ENCODE data around the gene UBE3A.

Gene UBE3A

GRCh38 chr15:25437777-25438600, 835 bp downstream of the UBE3A start:
- H3K36me3 ChIP-seq (ENCODE audit: control insufficient read depth, insufficient read depth, low read length), result no peaks in the 10 kb centered on the region
- no peaks in the 10 kb centered on the region for H3K79me1 ChIP-seq (ENCODE audit: low read length)
- H3K4me1 ChIP-seq (ENCODE audit: control insufficient read depth, low read depth, low read length), result peaks cover 1% of the 10 kb centered on the region
- no peak overlapping the region for H2BK15ac ChIP-seq (replicated peaks; ENCODE audit: low read depth)
- H3K56ac ChIP-seq (ENCODE audit: low read length), result peak overlapping the region; percentile 97
- H3K18ac ChIP-seq (ENCODE audit: low read length), result peak overlapping the region; percentile 99
- DNase-seq, result peak; percentile 82
- H3K9ac ChIP-seq (ENCODE audit: low read length), result peak overlapping the region; percentile 90
- peak overlapping the region; percentile 95 for H3K4ac ChIP-seq (ENCODE audit: low read depth, low read length)
- peak overlapping the region; percentile 82 for H2BK120ac ChIP-seq (ENCODE audit: low read depth, low read length)
- peaks cover 52% of the 10 kb centered on the region for H3K79me2 ChIP-seq (ENCODE audit: control insufficient read depth, insufficient read depth, low read length)
- H3K27ac ChIP-seq (ENCODE audit: low read depth, low read length), result peak overlapping the region; percentile 99
- peak overlapping the region; percentile 30 for H3K4me2 ChIP-seq (ENCODE audit: low read length)
- no peaks in the 10 kb centered on the region for H3K27me3 ChIP-seq (ENCODE audit: insufficient read depth, low read length, poor library complexity)
- H2AK5ac ChIP-seq (ENCODE audit: low read length), result no peak overlapping the region
- no CpG with 5 or more reads among the region's 67 CpGs for WGBS (ENCODE audit: extremely low coverage, insufficient coverage, low lambda C conversion rate)
- H2BK5ac ChIP-seq (ENCODE audit: low read length), result no peak overlapping the region
- peak overlapping the region; percentile 96 for H4K8ac ChIP-seq (ENCODE audit: low read depth, low read length)
- H3K4me3 ChIP-seq (ENCODE audit: low read length), result peak overlapping the region; percentile 75
- no peak overlapping the region for H4K5ac ChIP-seq (ENCODE audit: low read length)
- no peak overlapping the region for H3K23ac ChIP-seq (ENCODE audit: low read length)

- no peak overlapping the region for H3K23ac ChIP-seq (ENCODE audit: low read length)
Observed at GRCh38 chr15:25436707-25437106, 2.1 kb downstream of the UBE3A start.

GRCh38 chr15:25435474-25436243, 3.2 kb downstream of the UBE3A start:
- no peak overlapping the region for H2BK5ac ChIP-seq (ENCODE audit: low read length)
- H3K79me2 ChIP-seq (ENCODE audit: control insufficient read depth, insufficient read depth, low read length), result peaks cover 72% of the 10 kb centered on the region
- H3K4ac ChIP-seq (ENCODE audit: low read depth, low read length), result no peak overlapping the region
- H3K9ac ChIP-seq (ENCODE audit: low read length), result no peak overlapping the region
- no peak overlapping the region for H2BK15ac ChIP-seq (replicated peaks; ENCODE audit: low read depth)
- H3K36me3 ChIP-seq (ENCODE audit: control insufficient read depth, insufficient read depth, low read length), result no peaks in the 10 kb centered on the region
- H3K4me1 ChIP-seq (ENCODE audit: control insufficient read depth, low read depth, low read length), result peaks cover 1% of the 10 kb centered on the region
- no peak overlapping the region for H4K8ac ChIP-seq (ENCODE audit: low read depth, low read length)
- H3K56ac ChIP-seq (ENCODE audit: low read length), result no peak overlapping the region
- no peak overlapping the region for H4K5ac ChIP-seq (ENCODE audit: low read length)
- H2BK120ac ChIP-seq (ENCODE audit: low read depth, low read length), result no peak overlapping the region
- no peak overlapping the region for H3K4me3 ChIP-seq (ENCODE audit: low read length)
- H3K27me3 ChIP-seq (ENCODE audit: insufficient read depth, low read length, poor library complexity), result no peaks in the 10 kb centered on the region
- H3K79me1 ChIP-seq (ENCODE audit: low read length), result peaks cover 3% of the 10 kb centered on the region
- H3K18ac ChIP-seq (ENCODE audit: low read length), result no peak overlapping the region
- H3K4me2 ChIP-seq (ENCODE audit: low read length), result no peak overlapping the region
- H2AK5ac ChIP-seq (ENCODE audit: low read length), result no peak overlapping the region
- no peak overlapping the region for H3K23ac ChIP-seq (ENCODE audit: low read length)
- no peak overlapping the region for H3K27ac ChIP-seq (ENCODE audit: low read depth, low read length)
- WGBS (ENCODE audit: extremely low coverage, insufficient coverage, low lambda C conversion rate), result no CpG with 5 or more reads among the region's 5 CpGs
- DNase-seq, result no peak

More at GRCh38 chr15:25436707-25437106, 2.1 kb downstream of the UBE3A start:
- Histone ChIP-seq H3K79me1 (ENCODE audit: low read length) (peaks cover 3% of the 10 kb centered on the region), H3K79me2 (ENCODE audit: control insufficient read depth, insufficient read depth, low read length) (peaks cover 64% of the 10 kb centered on the region), H3K18ac (ENCODE audit: low read length) (no peak overlapping the region), H2BK15ac (replicated peaks; ENCODE audit: low read depth) (no peak overlapping the region), H3K4me1 (ENCODE audit: control insufficient read depth, low read depth, low read length) (peaks cover 1% of the 10 kb centered on the region), H4K5ac (ENCODE audit: low read length) (no peak overlapping the region), H3K27ac (ENCODE audit: low read depth, low read length) (no peak overlapping the region), H3K4ac (ENCODE audit: low read depth, low read length) (no peak overlapping the region), H3K56ac (ENCODE audit: low read length) (no peak overlapping the region), H3K36me3 (ENCODE audit: control insufficient read depth, insufficient read depth, low read length) (no peaks in the 10 kb centered on the region), H2AK5ac (ENCODE audit: low read length) (no peak overlapping the region), H2BK120ac (ENCODE audit: low read depth, low read length) (no peak overlapping the region), H3K4me2 (ENCODE audit: low read length) (no peak overlapping the region), H4K8ac (ENCODE audit: low read depth, low read length) (no peak overlapping the region), H3K9ac (ENCODE audit: low read length) (no peak overlapping the region), H2BK5ac (ENCODE audit: low read length) (no peak overlapping the region), H3K4me3 (ENCODE audit: low read length) (no peak overlapping the region), H3K27me3 (ENCODE audit: insufficient read depth, low read length, poor library complexity) (no peaks in the 10 kb centered on the region)
- no peak for DNase-seq

GRCh38 chr15:25433118-25433865, 5.5 kb downstream of the UBE3A start:
- H3K9ac ChIP-seq (ENCODE audit: low read length), result no peak overlapping the region
- peaks cover 3% of the 10 kb centered on the region for H3K79me1 ChIP-seq (ENCODE audit: low read length)
- no peak overlapping the region for H3K27ac ChIP-seq (ENCODE audit: low read depth, low read length)

GRCh38 chr15:25431836-25432561, 6.8 kb downstream of the UBE3A start:
- no peaks in the 10 kb centered on the region for H3K36me3 ChIP-seq (ENCODE audit: control insufficient read depth, insufficient read depth, low read length)
- peaks cover 80% of the 10 kb centered on the region for H3K79me2 ChIP-seq (ENCODE audit: control insufficient read depth, insufficient read depth, low read length)
- H4K5ac ChIP-seq (ENCODE audit: low read length), result no peak overlapping the region
- no peaks in the 10 kb centered on the region for H3K27me3 ChIP-seq (ENCODE audit: insufficient read depth, low read length, poor library complexity)
- H3K9ac ChIP-seq (ENCODE audit: low read length), result no peak overlapping the region
- no peak overlapping the region for H3K18ac ChIP-seq (ENCODE audit: low read length)
- H2BK15ac ChIP-seq (replicated peaks; ENCODE audit: low read depth), result no peak overlapping the region
- H3K23ac ChIP-seq (ENCODE audit: low read length), result no peak overlapping the region
- no peak overlapping the region for H3K56ac ChIP-seq (ENCODE audit: low read length)
- no peak overlapping the region for H3K27ac ChIP-seq (ENCODE audit: low read depth, low read length)
- H3K4me3 ChIP-seq (ENCODE audit: low read length), result no peak overlapping the region
- H2BK5ac ChIP-seq (ENCODE audit: low read length), result no peak overlapping the region
- no peak overlapping the region for H2AK5ac ChIP-seq (ENCODE audit: low read length)
- H2BK120ac ChIP-seq (ENCODE audit: low read depth, low read length), result no peak overlapping the region
- no peak for DNase-seq
- 100% methylated on average over 1 of the region's 3 CpGs for WGBS (ENCODE audit: extremely low coverage, insufficient coverage, low lambda C conversion rate)
- H3K79me1 ChIP-seq (ENCODE audit: low read length), result peaks cover 3% of the 10 kb centered on the region
- H3K4me1 ChIP-seq (ENCODE audit: control insufficient read depth, low read depth, low read length), result no peaks in the 10 kb centered on the region
- no peak overlapping the region for H3K4me2 ChIP-seq (ENCODE audit: low read length)
- no peak overlapping the region for H4K8ac ChIP-seq (ENCODE audit: low read depth, low read length)
- no peak overlapping the region for H3K4ac ChIP-seq (ENCODE audit: low read depth, low read length)

More at GRCh38 chr15:25433118-25433865, 5.5 kb downstream of the UBE3A start:
- no peak overlapping the region for H4K5ac ChIP-seq (ENCODE audit: low read length)
- H2AK5ac ChIP-seq (ENCODE audit: low read length), result no peak overlapping the region
- no peak for DNase-seq
- H3K4me3 ChIP-seq (ENCODE audit: low read length), result no peak overlapping the region
- peaks cover 84% of the 10 kb centered on the region for H3K79me2 ChIP-seq (ENCODE audit: control insufficient read depth, insufficient read depth, low read length)
- no peak overlapping the region for H3K4me2 ChIP-seq (ENCODE audit: low read length)
- no peak overlapping the region for H2BK5ac ChIP-seq (ENCODE audit: low read length)
- no peak overlapping the region for H4K8ac ChIP-seq (ENCODE audit: low read depth, low read length)
- no peaks in the 10 kb centered on the region for H3K36me3 ChIP-seq (ENCODE audit: control insufficient read depth, insufficient read depth, low read length)
- H2BK15ac ChIP-seq (replicated peaks; ENCODE audit: low read depth), result no peak overlapping the region
- no peaks in the 10 kb centered on the region for H3K4me1 ChIP-seq (ENCODE audit: control insufficient read depth, low read depth, low read length)
- no peaks in the 10 kb centered on the region for H3K27me3 ChIP-seq (ENCODE audit: insufficient read depth, low read length, poor library complexity)
- H3K23ac ChIP-seq (ENCODE audit: low read length), result no peak overlapping the region
- H3K56ac ChIP-seq (ENCODE audit: low read length), result no peak overlapping the region
- 100% methylated on average over 1 of the region's 20 CpGs for WGBS (ENCODE audit: extremely low coverage, insufficient coverage, low lambda C conversion rate)
- no peak overlapping the region for H3K4ac ChIP-seq (ENCODE audit: low read depth, low read length)
- H3K18ac ChIP-seq (ENCODE audit: low read length), result no peak overlapping the region
- no peak overlapping the region for H2BK120ac ChIP-seq (ENCODE audit: low read depth, low read length)

Data from mesendoderm (in vitro differentiated cells).